Activated naive CD4-positive, alpha-beta T cell treated with Interleukin-2 at 50 U/mL for 16 hours (primary cell): ENCODE results near the gene FAM174A.
"Not testable (repeated sequence)": the region's sequence is repeated elsewhere in the genome, so short reads cannot be mapped to it uniquely, and the experiment has no call there.

ENCODE experiments used
- DNase-seq: peaks from one replicate; pipeline ENCODE4 v3.0.0-alpha.2; 2020

FAM174A gene

GRCh38 chr5:100576217-100576751, 41.1 kb downstream of the FAM174A start:
- DNase-seq: no peak

- no peak for DNase-seq
These were observed 42.3 kb downstream of the FAM174A start for GRCh38 chr5:100577506-100577905.

- no peak for DNase-seq
These were observed 48.9 kb downstream of the FAM174A start for GRCh38 chr5:100584069-100584468.

GRCh38 chr5:100584889-100585288, 49.7 kb downstream of the FAM174A start:
- no peak for DNase-seq

GRCh38 chr5:100590867-100591266, 55.7 kb downstream of the FAM174A start:
- no peak for DNase-seq

GRCh38 chr5:100595152-100595811, 60.1 kb downstream of the FAM174A start:
- DNase-seq: no peak

- no peak for DNase-seq
These were observed 60.6 kb downstream of the FAM174A start for GRCh38 chr5:100595812-100596173.

GRCh38 chr5:100598446-100598845, 63.3 kb downstream of the FAM174A start:
- no peak for DNase-seq

GRCh38 chr5:100600298-100600994, 65.3 kb downstream of the FAM174A start:
- DNase-seq: no peak

GRCh38 chr5:100603141-100603540, 68.0 kb downstream of the FAM174A start:
- no peak for DNase-seq

- not testable (repeated sequence) for DNase-seq
These were observed 68.8 kb downstream of the FAM174A start for GRCh38 chr5:100604021-100604420.

- no peak for DNase-seq
These were observed 74.4 kb downstream of the FAM174A start for GRCh38 chr5:100609594-100609993.

- DNase-seq: no peak
These were observed 79.1 kb downstream of the FAM174A start for GRCh38 chr5:100614308-100614707.

GRCh38 chr5:100615362-100615761, 80.2 kb downstream of the FAM174A start:
- DNase-seq: no peak

GRCh38 chr5:100616291-100616690, 81.1 kb downstream of the FAM174A start:
- DNase-seq: no peak

GRCh38 chr5:100616981-100617380, 81.8 kb downstream of the FAM174A start:
- DNase-seq: no peak

- DNase-seq: no peak
These were observed 88.5 kb downstream of the FAM174A start for GRCh38 chr5:100623719-100624118.

- no peak for DNase-seq
These were observed 99.9 kb downstream of the FAM174A start for GRCh38 chr5:100634937-100635534.
